T-helper 2 cell (primary cell): ENCODE results near the gene CTAG1A.
"Not testable (repeated sequence)": the region's sequence is repeated elsewhere in the genome, so short reads cannot be mapped to it uniquely, and the experiment has no call there.

Source experiments
- DNase-seq, 5 experiments: peaks; one replicate each; pipeline versions ENCODE4 v3.0.0 to v3.0.0-alpha.2; 2012 to 2022

CTAG1A gene

DNA sequence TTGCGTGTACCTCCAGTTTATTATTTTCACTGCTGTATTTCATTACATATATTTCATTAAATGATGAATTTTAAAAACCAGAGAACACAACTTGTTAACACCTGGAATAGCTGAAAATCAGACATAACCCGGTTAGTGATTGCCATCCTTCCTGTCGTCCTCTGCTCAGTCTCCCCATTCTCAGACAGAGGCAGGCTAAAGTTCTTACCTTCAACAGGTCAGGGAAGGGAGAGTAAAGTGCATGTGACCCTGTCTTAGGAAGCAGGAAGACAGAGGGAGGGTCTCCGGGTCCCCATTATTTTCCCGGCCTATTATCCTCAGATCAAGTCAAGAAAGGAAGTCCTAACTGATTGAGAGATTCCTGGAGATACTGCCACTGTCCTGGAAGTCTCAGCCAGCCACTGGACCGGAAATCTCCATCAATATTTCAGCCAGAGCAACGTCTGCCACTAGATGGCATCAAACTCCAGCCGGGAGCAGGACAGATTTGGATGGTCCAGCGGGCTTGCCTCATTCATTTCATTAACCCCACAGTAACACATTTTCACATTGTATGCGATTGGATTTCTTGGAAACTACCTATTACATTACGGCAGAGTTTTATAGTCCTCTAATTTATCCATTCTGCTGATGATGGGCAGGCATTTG, 36.0 kb downstream of the CTAG1A start:
- not testable (repeated sequence) for DNase-seq

DNA sequence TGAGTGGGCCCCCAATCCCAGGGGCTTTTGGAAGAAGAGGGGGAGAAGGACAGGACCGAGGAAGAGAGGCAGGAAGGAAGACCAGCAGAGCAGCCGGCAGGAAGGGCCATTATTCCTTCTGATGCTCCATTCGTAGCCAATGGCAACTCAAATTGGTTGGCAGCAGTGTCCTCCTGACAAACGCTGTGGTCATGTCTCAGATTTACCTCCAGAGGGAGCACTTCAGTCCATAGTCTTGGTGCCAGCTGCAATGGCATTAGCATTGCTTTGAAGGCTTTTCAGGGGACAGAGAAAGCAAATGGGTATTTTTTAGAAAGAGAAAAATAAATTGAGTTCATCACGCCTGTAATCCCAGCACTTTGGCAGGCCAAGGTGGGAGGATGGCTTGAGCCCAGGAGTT, 44.0 kb downstream of the CTAG1A start:
- not testable (repeated sequence) for DNase-seq

- DNase-seq, result not testable (repeated sequence)
Measured at GRCh38 chrX:154630949-154631348, 46.0 kb downstream of the CTAG1A start.

GRCh38 chrX:154633661-154634060, 48.7 kb downstream of the CTAG1A start:
- DNase-seq, result not testable (repeated sequence)
